Stimulated activated CD8-positive, alpha-beta memory T cell treated with anti-CD3 and anti-CD28 coated beads, Interleukin-4, amount 100 ng/mL, for 1 hour (primary cell): ENCODE measurements around the gene ADK.
"Not testable (repeated sequence)": the region's sequence is repeated elsewhere in the genome, so short reads cannot be mapped to it uniquely, and the experiment has no call there.

Experiments used
- DNase-seq, 2 donors: peaks; one replicate each; pipeline ENCODE4 v3.0.0-alpha.2; 2020; ENCODE audit warnings: low read depth in 2 of 2, low spot score in 1 of 2

ADK gene

GRCh38 chr10:74293686-74294371 is 142.8 kb downstream of the ADK start:
- no peak for DNase-seq

GRCh38 chr10:74297389-74298080 is 146.5 kb downstream of the ADK start:
- no peak for DNase-seq

- not testable (repeated sequence) for DNase-seq
Observed at GRCh38 chr10:74300074-74300621, 149.1 kb downstream of the ADK start.

GRCh38 chr10:74300666-74301065 is 149.6 kb downstream of the ADK start:
- DNase-seq = no peak

- no peak for DNase-seq
Observed at GRCh38 chr10:74305730-74306129, 154.7 kb downstream of the ADK start.

GRCh38 chr10:74306227-74306982 is 155.4 kb downstream of the ADK start:
- DNase-seq = no peak

GRCh38 chr10:74307061-74307651 is 156.1 kb downstream of the ADK start:
- DNase-seq = no peak

GRCh38 chr10:74310652-74311257 is 159.7 kb downstream of the ADK start:
- no peak for DNase-seq

- DNase-seq = no peak
Observed at GRCh38 chr10:74314166-74314565, 163.1 kb downstream of the ADK start.

- DNase-seq = no peak
Observed at GRCh38 chr10:74320026-74320425, 169.0 kb downstream of the ADK start.

GRCh38 chr10:74320717-74321116 is 169.7 kb downstream of the ADK start:
- no peak for DNase-seq

GRCh38 chr10:74322141-74322540 is 171.1 kb downstream of the ADK start:
- no peak for DNase-seq

GRCh38 chr10:74322565-74322964 is 171.5 kb downstream of the ADK start:
- no peak for DNase-seq

- no peak for DNase-seq
Observed at GRCh38 chr10:74328388-74328787, 177.4 kb downstream of the ADK start.

GRCh38 chr10:74329873-74330272 is 178.9 kb downstream of the ADK start:
- no peak for DNase-seq

- no peak for DNase-seq
Observed at GRCh38 chr10:74330646-74331045, 179.6 kb downstream of the ADK start.

GRCh38 chr10:74332398-74332797 is 181.4 kb downstream of the ADK start:
- DNase-seq = no peak

GRCh38 chr10:74333174-74333573 is 182.2 kb downstream of the ADK start:
- DNase-seq = no peak

GRCh38 chr10:74334221-74334620 is 183.2 kb downstream of the ADK start:
- DNase-seq = no peak

GRCh38 chr10:74335501-74335900 is 184.5 kb downstream of the ADK start:
- DNase-seq = no peak
